ENCODE results near the gene LTBP1. TPM values are rescaled to one million over a fixed set of nuclear protein-coding genes. Genes with fewer than 3 reads are reported as not detected.

LTBP1 gene
- total RNA-seq, 2 experiments from 2014 or later: 0.06 TPM; not detected in 1

DNA sequence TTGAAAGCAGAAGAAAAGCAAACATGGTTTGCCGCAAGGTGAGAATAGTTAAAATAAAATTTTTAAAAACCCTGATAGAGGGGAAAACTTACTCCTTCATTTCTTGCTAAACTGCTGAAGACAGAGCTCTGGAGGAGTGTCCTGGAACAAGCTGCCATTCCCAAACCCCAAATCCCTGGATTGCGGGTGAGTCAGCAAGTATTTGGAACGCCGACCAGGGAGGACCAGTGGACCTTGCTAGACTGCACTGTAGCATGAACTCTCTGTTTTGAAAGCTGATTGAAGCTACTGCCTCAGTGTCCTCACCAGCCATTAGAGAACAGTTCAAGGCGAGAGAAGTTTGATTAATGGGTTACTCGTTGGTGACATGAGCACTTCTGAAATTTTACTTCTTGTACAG lies 430.3 kb downstream of the LTBP1 start:
- CTCF ChIA-PET: no interaction called here
- intact Hi-C loops (cut with DNase I, micrococcal nuclease): loop anchor here in 1 of 2 experiments (10.0 kb wide), 1 partner anchor 208 kb away; no protein-coding TSS in a partner anchor
- H3K4me1 ChIP-seq (ENCODE audit: insufficient read depth, low read length): no peaks in the 10 kb centered on the region
- H3K9me3 Mint-ChIP-seq: no peaks in the 10 kb centered on the region
- no peaks in the 10 kb centered on the region for H3K4me1 Mint-ChIP-seq (ENCODE audit: low read depth)
- TF ChIP-seq, protein P1, sequence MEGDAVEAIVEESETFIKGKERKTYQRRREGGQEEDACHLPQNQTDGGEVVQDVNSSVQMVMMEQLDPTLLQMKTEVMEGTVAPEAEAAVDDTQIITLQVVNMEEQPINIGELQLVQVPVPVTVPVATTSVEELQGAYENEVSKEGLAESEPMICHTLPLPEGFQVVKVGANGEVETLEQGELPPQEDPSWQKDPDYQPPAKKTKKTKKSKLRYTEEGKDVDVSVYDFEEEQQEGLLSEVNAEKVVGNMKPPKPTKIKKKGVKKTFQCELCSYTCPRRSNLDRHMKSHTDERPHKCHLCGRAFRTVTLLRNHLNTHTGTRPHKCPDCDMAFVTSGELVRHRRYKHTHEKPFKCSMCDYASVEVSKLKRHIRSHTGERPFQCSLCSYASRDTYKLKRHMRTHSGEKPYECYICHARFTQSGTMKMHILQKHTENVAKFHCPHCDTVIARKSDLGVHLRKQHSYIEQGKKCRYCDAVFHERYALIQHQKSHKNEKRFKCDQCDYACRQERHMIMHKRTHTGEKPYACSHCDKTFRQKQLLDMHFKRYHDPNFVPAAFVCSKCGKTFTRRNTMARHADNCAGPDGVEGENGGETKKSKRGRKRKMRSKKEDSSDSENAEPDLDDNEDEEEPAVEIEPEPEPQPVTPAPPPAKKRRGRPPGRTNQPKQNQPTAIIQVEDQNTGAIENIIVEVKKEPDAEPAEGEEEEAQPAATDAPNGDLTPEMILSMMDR (IDR thresholded peaks at IDR 0.05): no peak
- POLR2A ChIA-PET: no interaction called here
- H3K36me3 ChIP-seq (ENCODE audit: insufficient read depth, low read length): no peaks in the 10 kb centered on the region
- no peak overlapping the region for H3K27ac Mint-ChIP-seq
- DNase-seq (no peak), ATAC-seq (ENCODE audit: poor library complexity) (no peak)
- H3K9me3 ChIP-seq (ENCODE audit: control insufficient read depth in 1 of 2, insufficient read depth in 1 of 2, low read length in 2 of 2): no peaks in the 10 kb centered on the region
- no peaks in the 10 kb centered on the region for H3K27me3 ChIP-seq (ENCODE audit: control insufficient read depth in 1 of 2, insufficient read depth in 2 of 2, low read length in 2 of 2)
- H3K36me3 Mint-ChIP-seq (ENCODE audit: low read depth): no peaks in the 10 kb centered on the region
- no peak overlapping the region for H3K4me3 ChIP-seq (ENCODE audit: low read length)
- H3K4me3 Mint-ChIP-seq: no peak overlapping the region
- no peak overlapping the region for H3K27ac ChIP-seq (ENCODE audit: low read depth in 1 of 2, low read length in 2 of 2)
- H3K27me3 Mint-ChIP-seq: no peaks in the 10 kb centered on the region

DNA sequence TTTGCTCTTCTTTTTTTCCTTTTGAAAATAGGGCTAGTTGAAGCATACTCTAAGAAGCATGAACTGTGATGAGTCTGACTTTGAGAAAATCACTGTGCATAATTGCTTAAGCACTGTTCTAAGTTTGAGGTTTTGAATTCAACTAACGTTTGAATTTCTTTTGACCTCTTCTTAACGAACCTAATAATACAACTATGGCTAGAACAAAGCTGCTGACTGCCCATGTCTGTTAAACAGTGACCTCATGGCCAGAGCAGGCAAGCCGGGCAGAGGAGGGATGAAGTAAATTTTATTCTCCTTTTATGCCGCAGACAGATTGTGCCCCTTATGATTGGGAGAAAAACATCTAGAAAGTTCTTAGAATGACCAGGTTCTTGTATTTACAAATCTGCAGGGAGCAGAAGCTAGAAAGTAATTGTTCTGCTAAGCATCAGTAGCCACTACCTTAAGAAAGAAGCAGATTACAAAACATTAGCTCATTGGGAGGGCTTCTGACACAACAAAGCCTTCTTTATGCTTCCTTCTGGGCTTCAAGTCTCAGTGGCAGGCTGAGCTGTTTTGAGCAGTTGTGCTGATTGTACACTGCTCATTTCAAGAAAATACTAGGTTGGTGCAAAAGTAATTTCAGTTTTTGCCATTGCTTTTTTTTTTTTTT lies 431.9 kb downstream of the LTBP1 start:
- intact Hi-C loops (cut with DNase I, micrococcal nuclease): loop anchor here in 1 of 2 experiments (10.0 kb wide), 1 partner anchor 206 kb away; no protein-coding TSS in a partner anchor
- Histone ChIP-seq H3K4me3 (ENCODE audit: low read length) (no peak overlapping the region), H3K27ac (ENCODE audit: low read depth in 1 of 2, low read length in 2 of 2) (no peak overlapping the region), H3K9me3 (ENCODE audit: control insufficient read depth in 1 of 2, insufficient read depth in 1 of 2, low read length in 2 of 2) (no peaks in the 10 kb centered on the region), H3K36me3 (ENCODE audit: insufficient read depth, low read length) (no peaks in the 10 kb centered on the region), H3K27me3 (ENCODE audit: control insufficient read depth in 1 of 2, insufficient read depth in 2 of 2, low read length in 2 of 2) (no peaks in the 10 kb centered on the region), H3K4me1 (ENCODE audit: insufficient read depth, low read length) (no peaks in the 10 kb centered on the region)
- ChIA-PET CTCF (interaction anchor here (0.7 kb wide), 1 partner anchor 541 kb away, joined by 4 read pairs; no protein-coding TSS in a partner anchor), POLR2A (interaction anchor here (0.5 kb wide), 1 partner anchor 17 kb away, joined by 3 read pairs; no protein-coding TSS in a partner anchor)
- no peaks in the 10 kb centered on the region for H3K4me1 Mint-ChIP-seq (ENCODE audit: low read depth)
- H3K9me3 Mint-ChIP-seq: no peaks in the 10 kb centered on the region
- DNase-seq (no peak), ATAC-seq (ENCODE audit: poor library complexity) (no peak)
- H3K27me3 Mint-ChIP-seq: no peaks in the 10 kb centered on the region
- TF ChIP-seq, protein P1 (IDR thresholded peaks at IDR 0.05): no peak
- H3K27ac Mint-ChIP-seq: no peak overlapping the region
- no peak overlapping the region for H3K4me3 Mint-ChIP-seq
- H3K36me3 Mint-ChIP-seq (ENCODE audit: low read depth): no peaks in the 10 kb centered on the region

DNA sequence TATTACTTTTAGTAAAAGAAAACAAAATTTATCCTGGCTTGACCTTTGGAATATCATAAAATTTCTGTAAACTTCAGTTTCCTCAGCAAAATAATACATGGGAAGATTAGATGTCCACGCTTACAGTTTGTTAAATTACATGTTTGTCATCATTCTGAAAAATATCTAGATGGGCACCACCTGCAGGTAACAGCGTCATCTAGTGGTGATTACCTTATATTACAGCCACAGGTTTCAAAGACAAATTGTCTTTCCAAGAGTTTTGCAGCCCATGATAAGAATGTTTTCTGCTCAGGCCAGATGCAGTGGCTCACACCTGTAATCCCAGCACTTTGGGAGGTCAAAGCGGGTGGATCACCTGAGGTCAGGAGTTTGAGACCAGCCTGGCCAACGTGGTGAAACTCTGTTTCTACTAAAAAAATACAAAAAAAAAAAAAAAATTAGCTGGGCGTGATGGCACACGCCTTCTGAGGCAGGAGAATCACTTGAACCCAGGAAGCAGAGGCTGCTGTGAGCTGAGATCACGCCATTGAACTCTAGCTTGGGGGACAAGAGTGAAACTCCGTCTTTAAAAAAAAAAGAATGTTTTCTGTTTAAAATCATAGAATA lies 433.4 kb downstream of the LTBP1 start:
- Histone ChIP-seq H3K9me3 (ENCODE audit: control insufficient read depth in 1 of 2, insufficient read depth in 1 of 2, low read length in 2 of 2) (no peaks in the 10 kb centered on the region), H3K4me1 (ENCODE audit: insufficient read depth, low read length) (no peaks in the 10 kb centered on the region), H3K27me3 (ENCODE audit: control insufficient read depth in 1 of 2, insufficient read depth in 2 of 2, low read length in 2 of 2) (no peaks in the 10 kb centered on the region), H3K36me3 (ENCODE audit: insufficient read depth, low read length) (no peaks in the 10 kb centered on the region), H3K4me3 (ENCODE audit: low read length) (no peak overlapping the region), H3K27ac (ENCODE audit: low read depth in 1 of 2, low read length in 2 of 2) (no peak overlapping the region)
- Mint-ChIP-seq H3K36me3 (ENCODE audit: low read depth) (no peaks in the 10 kb centered on the region), H3K9me3 (no peaks in the 10 kb centered on the region), H3K4me1 (ENCODE audit: low read depth) (no peaks in the 10 kb centered on the region), H3K27ac (no peak overlapping the region), H3K4me3 (no peak overlapping the region), H3K27me3 (no peaks in the 10 kb centered on the region)
- TF ChIP-seq, protein P1 (IDR thresholded peaks at IDR 0.05): no peak
- ChIA-PET POLR2A (no interaction called here), CTCF (interaction anchor here (0.6 kb wide), 1 partner anchor 375 kb away, joined by 3 read pairs; no protein-coding TSS in a partner anchor)
- DNase-seq: peak in 1 of 14 experiments; percentile 3
- intact Hi-C loops (cut with DNase I, micrococcal nuclease): no loop called here
- ATAC-seq (ENCODE audit: poor library complexity): no peak
